NCI-H2029 (cell line): Measurements from ENCODE around the gene CHRNA9.
A peak's percentile ranks its signal among the peaks of the same experiment; 100 is the strongest.

ENCODE experiments used
- DNase-seq: peaks from one replicate; lab custom pipeline; 2025; lab: John Stamatoyannopoulos, UW

CHRNA9 gene

GRCh38 chr4:40340030-40340429, 4.9 kb downstream of the CHRNA9 start:
- no peak for DNase-seq

- DNase-seq = no peak
Measured at GRCh38 chr4:40347472-40347871, 12.3 kb downstream of the CHRNA9 start.

GRCh38 chr4:40348000-40348399, 12.9 kb downstream of the CHRNA9 start:
- no peak for DNase-seq

GRCh38 chr4:40349561-40350198, 14.5 kb downstream of the CHRNA9 start:
- peak; percentile 41 for DNase-seq

- DNase-seq = no peak
Measured at GRCh38 chr4:40350627-40351227, 15.6 kb downstream of the CHRNA9 start.

- DNase-seq = no peak
Measured at GRCh38 chr4:40354158-40354557, 19.0 kb downstream of the CHRNA9 start.

- no peak for DNase-seq
Measured at GRCh38 chr4:40355131-40355530, 20.0 kb downstream of the CHRNA9 start.

- DNase-seq = no peak
Measured at GRCh38 chr4:40357738-40358137, 22.6 kb downstream of the CHRNA9 start.

- no peak for DNase-seq
Measured at GRCh38 chr4:40361338-40361737, 26.2 kb downstream of the CHRNA9 start.

GRCh38 chr4:40363382-40363920, 28.3 kb downstream of the CHRNA9 start:
- DNase-seq = peak; percentile 34

GRCh38 chr4:40363945-40364344, 28.8 kb downstream of the CHRNA9 start:
- DNase-seq = no peak

- no peak for DNase-seq
Measured at GRCh38 chr4:40365766-40366165, 30.6 kb downstream of the CHRNA9 start.

GRCh38 chr4:40367451-40367850, 32.3 kb downstream of the CHRNA9 start:
- DNase-seq = no peak

- no peak for DNase-seq
Measured at GRCh38 chr4:40369437-40370274, 34.5 kb downstream of the CHRNA9 start.

GRCh38 chr4:40372651-40373050, 37.5 kb downstream of the CHRNA9 start:
- DNase-seq = no peak

- DNase-seq = no peak
Measured at GRCh38 chr4:40373636-40374035, 38.5 kb downstream of the CHRNA9 start.

GRCh38 chr4:40375095-40375494, 40.0 kb downstream of the CHRNA9 start:
- DNase-seq = no peak

GRCh38 chr4:40375620-40376019, 40.5 kb downstream of the CHRNA9 start:
- DNase-seq = no peak

- no peak for DNase-seq
Measured at GRCh38 chr4:40377512-40378365, 42.6 kb downstream of the CHRNA9 start.

GRCh38 chr4:40378619-40379018, 43.5 kb downstream of the CHRNA9 start:
- DNase-seq = no peak

GRCh38 chr4:40379248-40379647, 44.1 kb downstream of the CHRNA9 start:
- no peak for DNase-seq

- no peak for DNase-seq
Measured at GRCh38 chr4:40380647-40381046, 45.5 kb downstream of the CHRNA9 start.
